Mesendoderm (in vitro differentiated cells): Measurements from ENCODE around the gene MATCAP1.

Experiments
- DNase-seq: peaks from one replicate; pipeline ENCODE4 v3.0.0; 2013
- H2AK5ac ChIP-seq: 2 replicates; pipeline ENCODE4 v1.6.1; 2013; ENCODE audit warnings: low read length, inconsistent platforms
- H2BK120ac ChIP-seq: 2 replicates; pipeline ENCODE4 v1.6.1; 2013; ENCODE audit warnings: low read depth, mild to moderate bottlenecking, low read length, moderate library complexity, mixed read lengths
- H2BK15ac ChIP-seq: replicated peaks from 2 replicates; pipeline ENCODE4 v1.6.1; 2013; ENCODE audit warnings: low read depth, mild to moderate bottlenecking, moderate library complexity
- H2BK5ac ChIP-seq: 2 replicates; pipeline ENCODE4 v1.6.1; 2013; ENCODE audit warnings: low read length, inconsistent platforms
- H3K18ac ChIP-seq: 2 replicates; pipeline ENCODE4 v1.6.1; 2013; ENCODE audit warnings: mild to moderate bottlenecking, low read length, mixed read lengths
- H3K23ac ChIP-seq: one replicate; pipeline ENCODE4 v1.6.1; 2013; ENCODE audit warnings: low read length
- H3K27ac ChIP-seq: 2 replicates; pipeline ENCODE4 v1.5.1; 2013; ENCODE audit warnings: low read depth, mild to moderate bottlenecking, inconsistent platforms, low read length, moderate library complexity
- H3K27me3 ChIP-seq: 2 replicates; pipeline ENCODE4 v1.6.1; 2013; ENCODE audit warnings: low read length, control low read depth, mild to moderate bottlenecking, inconsistent platforms; ENCODE audit not compliant: insufficient read depth, poor library complexity
- H3K36me3 ChIP-seq: 2 replicates; pipeline ENCODE4 v1.6.1; 2013; ENCODE audit warnings: low read length, inconsistent platforms; ENCODE audit not compliant: control insufficient read depth, insufficient read depth
- H3K4ac ChIP-seq: one replicate; pipeline ENCODE4 v1.6.1; 2013; ENCODE audit warnings: low read depth, mild to moderate bottlenecking, low read length, moderate library complexity
- H3K4me1 ChIP-seq: 2 replicates; pipeline ENCODE4 v1.6.1; 2013; ENCODE audit warnings: low read depth, low read length, inconsistent platforms; ENCODE audit not compliant: control insufficient read depth
- H3K4me2 ChIP-seq: 2 replicates; pipeline ENCODE4 v1.6.1; 2013; ENCODE audit warnings: low read length
- H3K4me3 ChIP-seq: 2 replicates; pipeline ENCODE4 v1.5.1; 2013; ENCODE audit warnings: mild to moderate bottlenecking, low read length
- H3K56ac ChIP-seq: one replicate; pipeline ENCODE4 v1.6.1; 2013; ENCODE audit warnings: low read length
- H3K79me1 ChIP-seq: 2 replicates; pipeline ENCODE4 v1.6.1; 2013; ENCODE audit warnings: low read length, inconsistent platforms
- H3K79me2 ChIP-seq: 2 replicates; pipeline ENCODE4 v1.6.1; 2013; ENCODE audit warnings: mild to moderate bottlenecking, low read length; ENCODE audit not compliant: control insufficient read depth, insufficient read depth
- H3K9ac ChIP-seq: 2 replicates; pipeline ENCODE4 v1.6.1; 2013; ENCODE audit warnings: low read length, inconsistent platforms
- H4K5ac ChIP-seq: one replicate; pipeline ENCODE4 v1.6.1; 2013; ENCODE audit warnings: low read length
- H4K8ac ChIP-seq: one replicate; pipeline ENCODE4 v1.6.1; 2013; ENCODE audit warnings: low read depth, mild to moderate bottlenecking, control low read depth, low read length, moderate library complexity
- WGBS: extraction: QIAGEN DNeasy Blood & Tissue Kit; methylation state at CpG from one replicate; pipeline ENCODE4 v1.1.7; 2013; ENCODE audit warnings: low lambda C conversion rate, missing lambda C conversion rate; ENCODE audit not compliant: insufficient coverage; ENCODE audit errors: extremely low coverage; 5-methylcytosine and 5-hydroxymethylcytosine counted together

The MATCAP1 gene

GRCh38 chr16:67215706-67216105 lies 31.9 kb upstream of the MATCAP1 start:
- Histone ChIP-seq H3K4me2 (no peak overlapping the region), H3K4me3 (no peak overlapping the region), H4K5ac (no peak overlapping the region), H2BK120ac (no peak overlapping the region), H3K9ac (no peak overlapping the region), H3K56ac (no peak overlapping the region), H2BK5ac (no peak overlapping the region), H3K79me2 (no peaks in the 10 kb centered on the region), H3K36me3 (no peaks in the 10 kb centered on the region), H3K23ac (no peak overlapping the region), H3K4me1 (no peaks in the 10 kb centered on the region), H3K27me3 (no peaks in the 10 kb centered on the region), H3K4ac (no peak overlapping the region), H4K8ac (no peak overlapping the region), H2AK5ac (no peak overlapping the region), H2BK15ac (no peak overlapping the region), H3K27ac (no peak overlapping the region), H3K79me1 (no peaks in the 10 kb centered on the region), H3K18ac (no peak overlapping the region)
- WGBS, result no CpG with 5 or more reads among the region's 5 CpGs
- DNase-seq, result peak; percentile 35

GRCh38 chr16:67213197-67214019 lies 29.6 kb upstream of the MATCAP1 start:
- H4K5ac ChIP-seq, result no peak overlapping the region

GRCh38 chr16:67212766-67213165 lies 29.0 kb upstream of the MATCAP1 start:
- no peaks in the 10 kb centered on the region for H3K79me2 ChIP-seq
- DNase-seq, result peak; percentile 57
- H3K9ac ChIP-seq, result no peak overlapping the region
- no peak overlapping the region for H2BK120ac ChIP-seq
- H3K4ac ChIP-seq, result no peak overlapping the region
- no peak overlapping the region for H2BK15ac ChIP-seq
- H3K4me1 ChIP-seq, result no peaks in the 10 kb centered on the region
- H2BK5ac ChIP-seq, result no peak overlapping the region
- no peak overlapping the region for H3K27ac ChIP-seq
- H3K18ac ChIP-seq, result no peak overlapping the region
- H3K56ac ChIP-seq, result no peak overlapping the region
- H3K27me3 ChIP-seq, result no peaks in the 10 kb centered on the region
- no peaks in the 10 kb centered on the region for H3K36me3 ChIP-seq
- H3K4me3 ChIP-seq, result no peak overlapping the region
- no peak overlapping the region for H3K4me2 ChIP-seq
- H4K8ac ChIP-seq, result no peak overlapping the region
- H2AK5ac ChIP-seq, result no peak overlapping the region
- no peak overlapping the region for H4K5ac ChIP-seq
- no peak overlapping the region for H3K23ac ChIP-seq
- H3K79me1 ChIP-seq, result no peaks in the 10 kb centered on the region

More at GRCh38 chr16:67213197-67214019, 29.6 kb upstream of the MATCAP1 start:
- Histone ChIP-seq H3K56ac (no peak overlapping the region), H3K4me2 (no peak overlapping the region), H3K79me2 (no peaks in the 10 kb centered on the region), H3K27ac (no peak overlapping the region), H3K9ac (no peak overlapping the region), H3K4me1 (no peaks in the 10 kb centered on the region), H3K27me3 (no peaks in the 10 kb centered on the region), H2BK15ac (no peak overlapping the region), H3K79me1 (no peaks in the 10 kb centered on the region), H4K8ac (no peak overlapping the region), H3K18ac (no peak overlapping the region), H2BK120ac (no peak overlapping the region), H3K4ac (no peak overlapping the region), H3K23ac (no peak overlapping the region), H3K36me3 (no peaks in the 10 kb centered on the region), H3K4me3 (no peak overlapping the region), H2AK5ac (no peak overlapping the region), H2BK5ac (no peak overlapping the region)
- WGBS, result no CpG with 5 or more reads among the region's 8 CpGs
- no peak for DNase-seq

GRCh38 chr16:67211674-67212073 lies 27.9 kb upstream of the MATCAP1 start:
- Histone ChIP-seq H3K23ac (no peak overlapping the region), H3K4me3 (no peak overlapping the region), H3K79me1 (no peaks in the 10 kb centered on the region), H3K4ac (no peak overlapping the region), H3K4me1 (no peaks in the 10 kb centered on the region), H2AK5ac (no peak overlapping the region), H3K79me2 (no peaks in the 10 kb centered on the region), H3K9ac (no peak overlapping the region), H4K5ac (no peak overlapping the region), H2BK5ac (no peak overlapping the region), H3K18ac (no peak overlapping the region), H3K36me3 (no peaks in the 10 kb centered on the region), H2BK15ac (no peak overlapping the region), H3K27ac (no peak overlapping the region), H2BK120ac (no peak overlapping the region), H3K27me3 (no peaks in the 10 kb centered on the region), H3K4me2 (no peak overlapping the region), H3K56ac (no peak overlapping the region), H4K8ac (no peak overlapping the region)
- WGBS, result no CpG with 5 or more reads among the region's 7 CpGs
- no peak for DNase-seq

- H3K79me2 ChIP-seq, result no peaks in the 10 kb centered on the region
- no peak overlapping the region for H3K9ac ChIP-seq
- H3K18ac ChIP-seq, result no peak overlapping the region
- no peak overlapping the region for H3K4me3 ChIP-seq
- no peak overlapping the region for H3K23ac ChIP-seq
- no peaks in the 10 kb centered on the region for H3K36me3 ChIP-seq
- no peaks in the 10 kb centered on the region for H3K27me3 ChIP-seq
- H3K27ac ChIP-seq, result no peak overlapping the region
- H3K4ac ChIP-seq, result no peak overlapping the region
- WGBS, result no CpG with 5 or more reads among the region's 25 CpGs
- no peak overlapping the region for H2BK120ac ChIP-seq
- H3K56ac ChIP-seq, result no peak overlapping the region
- no peak overlapping the region for H2AK5ac ChIP-seq
- no peak overlapping the region for H4K8ac ChIP-seq
- no peak overlapping the region for H2BK5ac ChIP-seq
- H4K5ac ChIP-seq, result no peak overlapping the region
- H2BK15ac ChIP-seq, result no peak overlapping the region
- no peaks in the 10 kb centered on the region for H3K4me1 ChIP-seq
- no peak for DNase-seq
- H3K79me1 ChIP-seq, result no peaks in the 10 kb centered on the region
- H3K4me2 ChIP-seq, result no peak overlapping the region
Measured at GRCh38 chr16:67210069-67210937, 26.5 kb upstream of the MATCAP1 start.
